ENCODE measurements around the gene CCR8.
"Not testable (repeated sequence)": the region's sequence is repeated elsewhere in the genome, so short reads cannot be mapped to it uniquely, and the experiment has no call there.

CCR8 gene

GRCh38 chr3:39361252-39361927, 31.9 kb downstream of the CCR8 start:
- no peak overlapping the region for H3K4me3 ChIP-seq (ENCODE audit: low read depth, low read length)
- no peak for DNase-seq (ENCODE audit: low read depth)

GRCh38 chr3:39362192-39362591, 32.7 kb downstream of the CCR8 start:
- no peak overlapping the region for H3K4me3 ChIP-seq (ENCODE audit: low read depth, low read length)
- no peak for DNase-seq (ENCODE audit: low read depth)
- TF ChIP-seq CTCF (IDR thresholded peaks at IDR 0.05; ENCODE audit: low read depth, low read length, missing control alignments), result no peak

More at GRCh38 chr3:39361252-39361927, 31.9 kb downstream of the CCR8 start:
- no peak for TF ChIP-seq CTCF (IDR thresholded peaks at IDR 0.05; ENCODE audit: low read depth, low read length, missing control alignments)

GRCh38 chr3:39362812-39363211, 33.3 kb downstream of the CCR8 start:
- TF ChIP-seq CTCF (IDR thresholded peaks at IDR 0.05; ENCODE audit: low read depth, low read length, missing control alignments), result no peak
- DNase-seq (ENCODE audit: low read depth), result no peak
- no peak overlapping the region for H3K4me3 ChIP-seq (ENCODE audit: low read depth, low read length)

GRCh38 chr3:39370450-39370849, 40.9 kb downstream of the CCR8 start:
- DNase-seq (ENCODE audit: low read depth); H3K4me3 ChIP-seq (ENCODE audit: low read depth, low read length): not testable (repeated sequence)

GRCh38 chr3:39372833-39373232, 43.3 kb downstream of the CCR8 start:
- no peak overlapping the region for H3K4me3 ChIP-seq (ENCODE audit: low read depth, low read length)

GRCh38 chr3:39376959-39377634, 47.6 kb downstream of the CCR8 start:
- no peak overlapping the region for H3K4me3 ChIP-seq (ENCODE audit: low read depth, low read length)
- TF ChIP-seq CTCF (IDR thresholded peaks at IDR 0.05; ENCODE audit: low read depth, low read length, missing control alignments), result no peak
- DNase-seq (ENCODE audit: low read depth), result no peak

More at GRCh38 chr3:39372833-39373232, 43.3 kb downstream of the CCR8 start:
- DNase-seq (ENCODE audit: low read depth), result no peak
- TF ChIP-seq CTCF (IDR thresholded peaks at IDR 0.05; ENCODE audit: low read depth, low read length, missing control alignments), result no peak

GRCh38 chr3:39378088-39378487, 48.6 kb downstream of the CCR8 start:
- H3K4me3 ChIP-seq (ENCODE audit: low read depth, low read length), result no peak overlapping the region
- DNase-seq (ENCODE audit: low read depth), result no peak
- TF ChIP-seq CTCF (IDR thresholded peaks at IDR 0.05; ENCODE audit: low read depth, low read length, missing control alignments), result peak; percentile 94

All from GM12864 (cell line).